Activated naive CD4-positive, alpha-beta T cell treated with anti-CD3 and anti-CD28 coated beads for 36 hours (primary cell): Measurements from ENCODE around the gene POLR1H. TPM values are rescaled to one million over a fixed set of nuclear protein-coding genes. Genes with fewer than 3 reads are reported as not detected.
A peak's percentile ranks its signal among the peaks of the same experiment; 100 is the strongest.

Experiments used
- CTCF ChIA-PET: fragments of 350-600 bp; sonication (Branson Sonifier 250); formaldehyde crosslinking; loops from one replicate; lab custom pipeline; 2021; ENCODE audit warnings: antibody characterized with exemption; lab: Charles Lee
- DNase-seq: peaks from one replicate; pipeline ENCODE4 v3.0.0-alpha.2; 2020
- H3K27ac Mint-ChIP-seq: one replicate; pipeline ENCODE4 v1.8.0; 2021; ENCODE audit warnings: mild to moderate bottlenecking, mixed read lengths
- H3K27me3 Mint-ChIP-seq: one replicate; pipeline ENCODE4 v1.8.0; 2021; ENCODE audit warnings: low read depth, mixed read lengths
- H3K36me3 Mint-ChIP-seq: one replicate; pipeline ENCODE4 v1.8.0; 2021; ENCODE audit warnings: low read depth, mixed read lengths
- H3K4me1 Mint-ChIP-seq: one replicate; pipeline ENCODE4 v1.8.0; 2021; ENCODE audit warnings: low read depth, mixed read lengths
- H3K4me3 Mint-ChIP-seq: one replicate; pipeline ENCODE4 v1.8.0; 2021; ENCODE audit warnings: mild to moderate bottlenecking, moderate library complexity, mixed read lengths
- H3K9me3 Mint-ChIP-seq: one replicate; pipeline ENCODE4 v1.8.0; 2021; ENCODE audit warnings: mixed read lengths
- intact Hi-C: fragments of 100-400 bp; cut with micrococcal nuclease; formaldehyde crosslinking; loops from one replicate; pipeline ENCODE4 v1.15.1; 2023
- total RNA-seq, 2 experiments: library from RNA; stranded (reverse); gene quantifications; one replicate each; pipeline ENCODE4 v1.2.3, GENCODE V29; 2021

Gene POLR1H
- total RNA-seq, 2 experiments from 2014 or later: 74.6 to 77.8 TPM

DNA sequence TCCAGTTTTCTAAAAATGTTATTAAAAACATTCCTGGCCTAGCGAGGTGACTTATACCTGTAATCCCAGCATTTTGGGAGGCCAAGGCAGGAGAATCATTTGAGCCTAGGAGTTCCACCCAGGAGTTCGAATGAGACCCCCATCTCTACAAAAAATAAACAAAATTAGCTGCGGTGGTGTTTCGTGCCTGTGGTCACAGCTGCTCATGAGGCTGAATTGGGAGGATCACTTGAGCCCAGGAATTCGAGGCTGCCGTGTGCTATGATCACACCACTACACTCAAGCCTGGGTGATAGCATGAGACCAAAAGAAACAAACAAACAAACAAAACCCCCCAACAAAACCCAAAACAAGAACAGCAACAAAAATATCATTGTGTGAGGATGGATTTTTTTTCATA is 19.8 kb upstream of the POLR1H start:
- Mint-ChIP-seq H3K9me3 (no peaks in the 10 kb centered on the region), H3K4me3 (no peak overlapping the region), H3K36me3 (no peaks in the 10 kb centered on the region), H3K27me3 (no peaks in the 10 kb centered on the region), H3K4me1 (no peaks in the 10 kb centered on the region), H3K27ac (no peak overlapping the region)
- CTCF ChIA-PET: no interaction called here
- no peak for DNase-seq
- intact Hi-C loops: no loop called here

DNA sequence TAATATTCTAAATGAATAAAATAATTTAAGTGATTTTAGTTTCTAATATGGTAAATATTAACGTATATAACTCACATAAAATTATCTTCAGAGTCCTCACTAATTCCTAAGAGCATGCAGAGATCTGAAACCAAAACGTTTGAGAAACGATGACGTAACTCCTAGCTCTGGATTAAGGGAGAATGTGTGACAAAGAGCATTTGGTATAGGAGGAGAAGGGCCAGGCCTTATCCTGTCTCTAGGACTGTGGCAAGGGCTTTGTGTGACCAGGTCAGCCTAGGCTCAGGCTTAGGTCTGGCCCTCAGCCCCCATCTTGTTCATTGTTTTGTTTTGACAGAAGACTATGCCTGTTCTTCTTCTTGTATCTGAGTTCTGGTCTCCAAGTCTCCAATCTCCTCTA is 19.2 kb upstream of the POLR1H start:
- no peak overlapping the region for H3K4me3 Mint-ChIP-seq
- no peaks in the 10 kb centered on the region for H3K9me3 Mint-ChIP-seq
- no peak overlapping the region for H3K27ac Mint-ChIP-seq
- intact Hi-C loops: no loop called here
- no peak for DNase-seq
- H3K4me1 Mint-ChIP-seq: no peaks in the 10 kb centered on the region
- CTCF ChIA-PET: no interaction called here
- no peaks in the 10 kb centered on the region for H3K27me3 Mint-ChIP-seq
- H3K36me3 Mint-ChIP-seq: no peaks in the 10 kb centered on the region

DNA sequence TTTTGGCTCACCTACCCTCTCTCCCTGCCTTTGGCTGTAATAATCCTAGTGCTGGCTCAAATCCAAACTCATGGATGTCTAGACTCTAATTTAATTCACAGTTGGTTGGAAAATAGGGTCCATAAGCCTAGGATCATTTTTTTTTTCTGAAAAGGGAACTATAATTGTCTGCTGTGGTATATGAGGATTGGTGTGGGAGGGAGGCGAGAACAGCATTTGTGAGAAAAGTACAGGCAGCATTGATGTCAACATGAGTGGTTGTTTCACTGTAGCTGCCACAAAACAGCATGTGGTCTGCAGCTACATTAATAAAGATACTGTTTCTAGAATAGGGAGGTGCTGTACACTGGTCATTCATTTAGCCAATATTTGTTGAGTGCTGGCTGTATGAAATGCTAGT is 18.6 kb upstream of the POLR1H start:
- intact Hi-C loops: no loop called here
- CTCF ChIA-PET: no interaction called here

GRCh38 chr6:30042914-30043313 is 18.2 kb upstream of the POLR1H start:
- Mint-ChIP-seq H3K27ac (no peak overlapping the region), H3K4me1 (peaks cover 2% of the 10 kb centered on the region), H3K36me3 (no peaks in the 10 kb centered on the region), H3K27me3 (no peaks in the 10 kb centered on the region), H3K9me3 (no peaks in the 10 kb centered on the region), H3K4me3 (no peak overlapping the region)
- intact Hi-C loops: no loop called here
- no peak for DNase-seq
- CTCF ChIA-PET: no interaction called here

More for the DNA sequence above, 18.6 kb upstream of the POLR1H start:
- no peak for DNase-seq
- Mint-ChIP-seq H3K27ac (no peak overlapping the region), H3K4me1 (peaks cover 2% of the 10 kb centered on the region), H3K4me3 (no peak overlapping the region), H3K36me3 (no peaks in the 10 kb centered on the region), H3K27me3 (no peaks in the 10 kb centered on the region), H3K9me3 (no peaks in the 10 kb centered on the region)

DNA sequence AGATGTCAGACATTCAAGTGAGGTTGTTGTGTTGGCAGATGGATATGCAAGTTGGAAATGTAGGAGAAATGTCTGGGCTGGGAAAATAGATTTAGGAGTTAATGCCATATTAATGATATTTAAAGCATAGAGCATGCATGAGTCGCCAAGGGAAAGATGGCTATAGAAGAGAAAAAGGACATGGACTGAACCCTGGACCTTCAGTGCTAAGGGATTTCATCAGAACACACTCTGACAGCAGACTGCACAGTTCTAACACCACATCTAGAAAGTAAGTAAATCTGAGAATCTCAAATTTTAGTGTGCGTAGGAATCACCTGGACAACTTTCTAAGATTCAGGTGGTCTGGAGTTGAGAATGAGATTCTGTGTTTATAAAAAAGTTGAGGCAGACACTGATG is 17.3 kb upstream of the POLR1H start:
- Mint-ChIP-seq H3K4me1 (peaks cover 2% of the 10 kb centered on the region), H3K27me3 (no peaks in the 10 kb centered on the region), H3K36me3 (no peaks in the 10 kb centered on the region), H3K9me3 (no peaks in the 10 kb centered on the region), H3K27ac (no peak overlapping the region), H3K4me3 (no peak overlapping the region)
- intact Hi-C loops: no loop called here
- DNase-seq: no peak
- CTCF ChIA-PET: no interaction called here

DNA sequence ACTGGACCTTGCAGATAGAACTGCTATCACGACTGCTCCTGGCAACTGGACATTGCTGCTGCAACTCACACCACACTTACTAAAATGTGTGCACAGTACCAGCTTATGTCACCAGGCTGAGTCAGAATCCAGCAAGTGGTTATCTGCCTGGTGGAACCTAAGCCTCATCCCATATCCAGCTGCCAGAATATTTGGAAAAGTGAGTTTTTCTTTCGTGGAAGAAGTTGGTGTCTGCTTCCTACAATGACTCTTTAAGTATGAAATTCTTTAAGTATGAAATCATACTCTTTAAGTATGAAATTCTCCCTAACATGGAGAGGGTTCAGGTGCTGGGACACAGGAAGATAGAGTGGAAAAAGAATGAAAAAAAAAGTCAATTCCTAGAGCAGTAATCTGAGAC is 16.4 kb upstream of the POLR1H start:
- Mint-ChIP-seq H3K27ac (no peak overlapping the region), H3K9me3 (no peaks in the 10 kb centered on the region), H3K4me3 (no peak overlapping the region), H3K4me1 (peaks cover 2% of the 10 kb centered on the region), H3K36me3 (no peaks in the 10 kb centered on the region), H3K27me3 (no peaks in the 10 kb centered on the region)
- DNase-seq: no peak
- intact Hi-C loops: no loop called here
- CTCF ChIA-PET: no interaction called here

DNA sequence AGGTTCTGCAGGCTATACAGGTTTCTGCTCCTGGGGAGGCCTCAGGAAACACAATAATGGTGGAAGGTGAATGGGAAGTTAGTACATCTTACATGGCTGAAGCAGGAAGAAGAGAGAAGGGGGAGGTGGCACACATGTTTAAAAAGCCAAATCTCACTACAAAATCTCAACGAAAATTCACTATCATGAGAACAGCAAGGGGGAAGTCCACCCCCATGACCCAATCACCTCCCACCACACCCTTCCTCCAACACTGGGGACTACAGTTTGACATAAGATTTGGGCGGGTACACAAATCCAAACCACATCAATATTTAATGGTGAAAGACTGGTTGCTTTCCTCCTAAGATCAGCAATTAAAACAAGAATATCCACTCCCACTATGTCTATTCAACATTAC is 13.8 kb upstream of the POLR1H start:
- intact Hi-C loops: no loop called here
- no peak overlapping the region for H3K27ac Mint-ChIP-seq
- H3K27me3 Mint-ChIP-seq: no peaks in the 10 kb centered on the region
- no peak overlapping the region for H3K4me3 Mint-ChIP-seq
- H3K9me3 Mint-ChIP-seq: no peaks in the 10 kb centered on the region
- CTCF ChIA-PET: interaction anchor here (1.1 to 1.2 kb wide), 2 partner anchors 13 to 19 kb away, joined by 3 to 4 read pairs; no protein-coding TSS in a partner anchor
- H3K36me3 Mint-ChIP-seq: peaks cover 5% of the 10 kb centered on the region
- no peak for DNase-seq
- peaks cover 2% of the 10 kb centered on the region for H3K4me1 Mint-ChIP-seq

- H3K36me3 Mint-ChIP-seq: peaks cover 8% of the 10 kb centered on the region
- H3K27me3 Mint-ChIP-seq: no peaks in the 10 kb centered on the region
- H3K4me3 Mint-ChIP-seq: no peak overlapping the region
- DNase-seq: no peak
- CTCF ChIA-PET: no interaction called here
- intact Hi-C loops: no loop called here
- no peak overlapping the region for H3K27ac Mint-ChIP-seq
- no peaks in the 10 kb centered on the region for H3K9me3 Mint-ChIP-seq
- no peaks in the 10 kb centered on the region for H3K4me1 Mint-ChIP-seq
Measured at GRCh38 chr6:30053682-30054081, 7.4 kb upstream of the POLR1H start.

DNA sequence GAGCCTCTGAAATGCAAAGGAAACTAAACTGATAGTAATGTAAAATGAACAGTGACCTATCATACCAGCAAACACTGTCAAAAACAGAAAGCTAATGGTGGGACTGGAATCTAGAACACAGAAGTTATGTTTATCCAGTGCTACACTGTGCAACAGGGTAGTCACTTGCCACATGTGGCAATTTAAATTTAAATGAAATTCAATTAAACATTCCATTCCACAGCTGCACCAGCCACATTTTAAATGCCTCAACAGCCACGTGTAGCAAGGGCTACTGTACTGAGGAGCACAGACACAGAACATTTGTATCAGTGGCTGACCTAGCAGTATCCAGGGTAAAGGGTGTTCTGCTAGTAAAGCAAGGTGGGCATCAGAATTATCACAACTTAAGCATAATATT is 5.6 kb upstream of the POLR1H start:
- no peak for DNase-seq
- intact Hi-C loops: no loop called here
- H3K27me3 Mint-ChIP-seq: no peaks in the 10 kb centered on the region
- H3K27ac Mint-ChIP-seq: no peak overlapping the region
- H3K4me3 Mint-ChIP-seq: no peak overlapping the region
- no peaks in the 10 kb centered on the region for H3K9me3 Mint-ChIP-seq
- CTCF ChIA-PET: no interaction called here
- H3K4me1 Mint-ChIP-seq: peaks cover 8% of the 10 kb centered on the region
- H3K36me3 Mint-ChIP-seq: peaks cover 8% of the 10 kb centered on the region

DNA sequence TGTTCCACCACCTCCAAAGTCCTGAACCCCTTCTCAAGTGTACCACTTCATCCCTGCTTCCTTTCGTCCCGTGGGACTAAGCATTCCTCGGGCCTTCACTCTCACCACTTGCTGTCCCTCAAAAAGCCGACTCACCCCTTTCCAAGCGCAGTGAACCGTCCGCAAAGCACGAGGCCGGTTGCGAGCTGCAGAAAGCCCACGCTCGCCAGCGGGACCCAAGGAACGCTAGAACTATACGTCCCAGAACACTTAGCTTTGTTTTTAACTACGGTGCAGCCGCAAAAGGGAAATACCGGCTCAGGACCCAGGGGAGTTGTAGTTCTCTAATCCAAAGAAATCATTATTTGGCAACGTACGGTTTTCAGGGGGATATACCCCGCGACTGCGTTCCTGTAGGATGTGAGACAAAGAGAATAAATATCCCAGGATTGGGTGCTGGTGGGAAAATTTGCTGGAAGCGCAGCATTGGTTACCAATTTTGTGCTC is 416 bp upstream of the POLR1H start:
- peak overlapping the region; percentile 98 for H3K4me3 Mint-ChIP-seq
- peak overlapping the region; percentile 98 for H3K27ac Mint-ChIP-seq
- CTCF ChIA-PET: interaction anchor here (0.7 to 1.6 kb wide), 6 partner anchors 9 to 110 kb away, joined by 3 to 6 read pairs (median 4); no protein-coding TSS in a partner anchor
- no peaks in the 10 kb centered on the region for H3K27me3 Mint-ChIP-seq
- peaks cover 5% of the 10 kb centered on the region for H3K9me3 Mint-ChIP-seq
- H3K4me1 Mint-ChIP-seq: peaks cover 29% of the 10 kb centered on the region
- DNase-seq: peak; percentile 35
- peaks cover 24% of the 10 kb centered on the region for H3K36me3 Mint-ChIP-seq
- intact Hi-C loops: loop anchor here (1.0 to 10.0 kb wide), 8 partner anchors 173 to 1796 kb away; partner anchors contain the start of genes GNL1, HLA-F, MRPS18B and PPP1R10

GRCh38 chr6:30061858-30062458 is 893 bp downstream of the POLR1H start:
- Mint-ChIP-seq H3K9me3 (peaks cover 5% of the 10 kb centered on the region), H3K4me3 (peak overlapping the region; percentile 98), H3K4me1 (peaks cover 34% of the 10 kb centered on the region), H3K27ac (peak overlapping the region; percentile 98), H3K36me3 (peaks cover 22% of the 10 kb centered on the region), H3K27me3 (no peaks in the 10 kb centered on the region)
- intact Hi-C loops: loop anchor here (1.0 to 10.0 kb wide), 8 partner anchors 175 to 1797 kb away; partner anchors contain the start of genes GNL1, HLA-F, MRPS18B and PPP1R10
- peak; percentile 67 for DNase-seq
- CTCF ChIA-PET: interaction anchor here (0.7 to 1.6 kb wide), 4 partner anchors 41 to 324 kb away, joined by 3 to 6 read pairs (median 5); no protein-coding TSS in a partner anchor

DNA sequence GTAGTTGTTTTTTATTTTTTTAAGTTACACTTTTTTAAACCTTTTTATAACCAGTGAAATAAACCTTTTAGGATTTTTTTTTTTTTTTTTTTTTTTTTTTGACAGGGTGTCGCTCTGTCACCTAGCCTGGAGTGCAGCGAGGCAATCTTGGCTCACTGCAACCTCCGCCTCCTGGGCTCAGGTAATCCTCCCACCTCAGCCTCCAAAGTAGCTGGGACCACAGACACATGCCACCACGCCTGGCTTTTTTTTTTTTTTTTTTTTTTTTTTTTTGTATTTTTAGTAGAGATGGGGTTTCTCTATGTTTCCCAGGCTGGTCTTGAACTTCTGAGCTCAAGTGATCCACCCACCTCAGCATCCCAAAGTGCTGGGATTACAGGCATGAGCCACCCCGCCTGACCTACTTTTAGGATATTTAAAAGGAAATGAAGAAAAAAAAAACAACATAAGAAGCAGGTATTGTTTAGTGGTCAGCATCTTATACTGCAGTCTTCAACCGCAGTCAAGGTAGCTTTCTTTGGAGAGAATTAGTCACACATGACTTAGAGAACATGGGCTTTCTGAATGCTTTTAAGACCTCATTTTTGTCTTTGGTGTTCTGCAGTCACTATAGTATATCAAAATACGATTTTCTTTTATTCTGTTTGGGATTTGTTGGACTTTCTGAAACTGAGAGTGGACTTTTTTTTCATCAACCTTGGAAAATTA is 1.6 kb downstream of the POLR1H start:
- Mint-ChIP-seq H3K9me3 (peaks cover 5% of the 10 kb centered on the region), H3K27ac (peak overlapping the region; percentile 98), H3K27me3 (no peaks in the 10 kb centered on the region), H3K4me1 (peaks cover 38% of the 10 kb centered on the region), H3K36me3 (peaks cover 24% of the 10 kb centered on the region), H3K4me3 (peak overlapping the region; percentile 98)
- intact Hi-C loops: loop anchor here (5.0 to 10.0 kb wide), 7 partner anchors 175 to 1798 kb away; partner anchors contain the start of genes GNL1, MRPS18B, PPP1R10 and PRR3
- no peak for DNase-seq
- CTCF ChIA-PET: no interaction called here
